ENCODE measurements around the gene MTA3.
"Not testable (repeated sequence)": the region's sequence is repeated elsewhere in the genome, so short reads cannot be mapped to it uniquely, and the experiment has no call there.

Gene MTA3

DNA sequence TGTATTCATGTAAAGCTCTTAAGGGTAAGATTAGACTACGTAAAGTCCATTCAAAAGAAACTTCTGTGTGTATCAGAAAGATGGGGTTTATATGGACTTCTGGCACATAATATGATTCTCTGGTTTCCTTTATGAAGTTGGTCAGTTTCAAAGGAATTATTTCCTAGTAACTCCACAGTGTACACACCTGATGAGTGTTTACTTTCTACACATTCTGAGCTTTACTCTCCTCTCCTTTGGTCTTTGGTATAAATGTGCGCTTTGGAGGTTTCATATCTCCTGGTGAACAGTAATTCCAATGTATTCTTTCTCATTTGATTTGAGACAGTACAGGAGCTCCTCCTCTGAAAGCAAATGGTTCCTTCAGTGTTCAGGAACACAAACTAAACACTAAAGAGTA is 107.4 kb downstream of the MTA3 start:
- DNase-seq = no peak

DNA sequence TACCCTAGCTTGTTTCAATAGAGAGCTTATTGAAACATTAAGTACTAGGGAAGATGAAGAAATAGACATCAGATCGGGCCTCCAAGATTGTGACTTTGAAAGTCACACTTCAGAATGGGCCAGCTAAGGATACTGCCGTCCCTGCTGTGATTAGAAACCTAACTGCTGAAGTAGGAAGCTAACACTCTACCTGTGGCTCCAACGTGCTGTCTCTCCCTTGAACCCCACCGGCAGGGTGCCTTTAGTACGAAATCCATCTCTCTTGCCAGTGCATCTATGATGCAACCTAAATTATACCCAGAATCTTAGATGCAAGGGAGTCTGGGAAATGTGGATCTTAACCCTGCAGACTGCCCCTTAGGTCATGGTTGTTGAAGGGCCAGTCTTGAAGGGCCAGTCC is 116.9 kb downstream of the MTA3 start:
- DNase-seq = no peak

DNA sequence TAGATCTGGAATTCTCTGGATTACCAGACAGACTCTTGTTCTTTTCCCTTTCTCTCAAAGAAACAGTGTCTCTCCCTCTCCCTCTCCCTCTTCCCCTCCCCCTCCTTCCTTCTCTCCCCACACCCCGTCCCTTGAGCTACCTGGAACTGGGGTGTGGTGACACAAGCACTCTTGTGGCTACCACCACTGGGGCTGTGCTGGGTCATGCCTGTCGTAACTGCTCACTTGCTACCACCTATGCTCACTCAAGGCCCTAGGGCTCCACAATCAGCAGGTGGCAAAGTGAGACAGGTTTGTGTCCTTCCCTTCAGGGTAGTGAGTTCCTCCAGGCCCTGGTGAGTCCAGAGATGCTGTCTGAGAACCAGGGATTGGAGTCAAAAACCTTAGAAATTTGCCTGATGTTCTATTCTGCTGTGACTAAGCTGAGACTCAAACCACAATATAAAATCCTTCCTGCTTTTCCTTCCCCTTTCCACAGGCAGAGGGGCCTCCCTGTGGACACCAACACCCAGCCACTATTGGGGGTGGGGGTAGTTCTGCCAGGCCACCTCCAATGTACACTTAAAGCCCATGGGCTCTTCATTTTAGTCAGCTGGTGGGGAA is 124.7 kb downstream of the MTA3 start:
- no peak for DNase-seq

DNA sequence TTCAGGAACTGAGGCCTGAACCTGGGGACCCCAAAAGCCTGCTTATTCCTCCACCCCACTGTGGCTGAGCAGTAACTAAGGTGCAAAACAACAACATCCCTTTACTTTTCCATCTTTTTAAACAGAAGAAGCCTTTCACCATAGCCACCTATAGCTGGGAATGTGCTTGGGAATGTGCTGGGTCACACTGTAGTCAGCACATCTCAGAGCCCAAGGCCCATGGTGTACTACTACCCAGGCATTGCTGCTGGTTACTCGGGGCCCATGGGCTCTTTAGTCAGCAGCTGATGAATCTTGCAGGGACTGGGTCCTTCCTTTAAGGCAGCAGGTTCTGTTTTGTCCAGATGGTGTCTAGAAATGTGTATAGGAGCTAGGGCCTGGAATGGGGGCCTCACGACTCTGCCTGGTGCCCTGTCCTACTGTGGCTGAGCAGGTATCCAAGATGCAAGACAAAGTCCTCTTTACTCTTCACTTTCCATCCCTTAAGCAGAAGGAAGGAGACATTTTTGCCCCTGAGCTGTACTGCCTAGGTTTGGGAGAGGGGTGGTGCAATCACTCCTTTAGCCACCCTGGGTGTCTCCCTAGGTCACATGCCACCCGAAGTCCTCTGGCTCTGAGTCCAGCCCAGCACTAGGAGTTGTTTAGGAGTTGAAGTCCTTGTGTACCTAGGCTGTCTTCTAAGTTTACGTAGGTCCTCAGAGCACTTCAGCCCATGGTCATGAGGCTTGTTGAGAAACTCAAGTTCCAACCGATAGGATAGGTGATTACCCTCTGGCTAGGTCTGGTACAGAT is 125.5 kb downstream of the MTA3 start:
- no peak for DNase-seq

DNA sequence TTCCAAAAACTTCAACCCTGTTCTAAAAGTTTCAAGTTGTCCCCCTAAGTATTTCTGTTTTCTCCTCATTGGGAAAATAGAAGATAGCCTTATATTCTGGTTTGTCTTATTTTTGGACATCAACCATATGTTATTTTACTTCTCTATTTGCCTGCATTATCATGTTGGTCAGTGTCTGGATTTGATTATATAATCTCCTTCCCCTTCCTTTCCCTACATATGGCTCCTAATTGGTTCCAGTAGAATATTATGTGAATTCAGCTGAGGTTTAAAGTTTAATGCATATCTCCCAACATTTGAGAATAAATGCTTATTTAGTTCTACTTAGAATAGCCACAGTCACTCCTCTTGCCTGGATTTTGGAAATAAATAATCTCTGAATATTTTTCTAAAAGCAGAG is 128.6 kb downstream of the MTA3 start:
- DNase-seq = no peak

DNA sequence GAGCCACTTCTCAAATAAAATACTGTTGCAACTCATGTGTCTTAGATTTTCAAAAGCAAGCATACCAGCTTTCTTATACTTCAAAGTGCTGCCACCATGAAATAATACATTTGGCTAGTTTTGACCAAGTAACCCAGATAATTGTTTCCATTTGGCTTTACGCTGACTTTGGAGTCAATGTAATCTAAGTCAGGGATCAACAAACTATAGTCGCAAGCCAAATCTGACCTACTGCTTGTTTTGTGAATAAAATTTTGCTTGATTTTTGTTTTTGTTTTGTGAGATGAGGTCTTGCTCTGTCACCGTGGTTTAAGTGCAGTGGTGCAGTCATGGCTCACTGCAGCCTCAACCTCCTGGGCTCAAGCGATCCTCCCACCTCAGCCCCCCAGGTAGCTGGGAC is 130.5 kb downstream of the MTA3 start:
- peak; percentile 13 for DNase-seq

DNA sequence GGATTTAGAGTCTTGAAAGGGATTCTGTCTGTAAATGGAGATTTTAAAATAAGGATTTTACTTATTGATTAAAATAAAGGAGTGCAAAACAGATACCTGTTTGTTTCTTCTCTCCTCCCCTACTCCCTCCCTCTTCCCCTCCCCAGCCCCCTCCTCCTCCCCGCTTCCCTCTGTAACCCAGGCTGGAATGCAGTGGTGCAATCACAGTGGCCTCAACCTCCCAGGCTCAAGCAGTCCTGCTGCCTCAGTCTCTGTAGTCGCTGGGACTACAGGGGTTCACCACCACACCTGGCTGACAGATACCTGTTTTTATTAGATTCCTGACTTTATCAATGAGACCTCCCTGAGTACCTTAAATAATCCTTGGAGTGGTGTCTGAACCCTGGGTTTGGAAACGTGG is 138.4 kb downstream of the MTA3 start:
- DNase-seq = no peak

DNA sequence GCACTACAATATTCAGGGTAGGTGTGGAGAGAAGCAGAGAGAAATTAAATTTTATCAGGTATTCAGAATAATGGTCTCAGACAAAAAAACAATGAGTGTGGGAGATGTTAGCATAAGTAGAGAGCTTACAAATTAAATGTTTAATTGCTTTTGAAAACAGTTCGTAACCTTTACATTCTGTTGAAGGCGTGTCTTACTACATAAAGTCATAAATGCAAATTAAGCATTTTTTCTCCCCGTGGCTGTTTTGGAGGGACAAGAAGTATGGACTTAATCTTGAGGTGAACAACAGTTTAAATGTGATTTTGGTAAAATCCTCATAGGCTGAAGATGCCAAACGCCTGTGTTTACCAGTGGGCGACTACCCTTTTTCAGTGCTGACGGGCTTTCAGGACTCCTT is 139.7 kb downstream of the MTA3 start:
- DNase-seq = no peak

GRCh38 chr2:42711896-42712295 is 143.5 kb downstream of the MTA3 start:
- no peak for DNase-seq

GRCh38 chr2:42712934-42713333 is 144.5 kb downstream of the MTA3 start:
- no peak for DNase-seq

- no peak for DNase-seq
Observed at GRCh38 chr2:42713920-42714319, 145.5 kb downstream of the MTA3 start.

GRCh38 chr2:42714686-42715085 is 146.3 kb downstream of the MTA3 start:
- DNase-seq = no peak

DNA sequence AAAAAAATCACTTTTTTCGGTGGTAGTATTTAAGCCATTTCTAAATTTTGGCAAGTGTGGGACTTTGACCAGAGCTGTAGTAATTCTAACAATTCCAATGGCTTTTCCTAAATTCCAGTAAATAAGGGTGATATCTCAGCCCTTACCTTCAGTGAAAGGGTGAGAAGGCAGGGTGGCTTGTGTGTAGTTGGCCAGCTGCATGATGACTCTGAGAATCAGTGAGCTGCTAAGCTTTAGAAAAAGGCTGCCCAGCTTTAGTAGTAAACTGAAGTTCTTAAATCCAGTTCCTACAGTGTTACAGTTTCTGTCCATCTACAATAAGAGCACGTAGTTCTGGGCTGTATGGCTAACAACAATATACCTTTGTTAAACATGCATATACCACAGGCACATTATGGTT is 153.5 kb downstream of the MTA3 start:
- DNase-seq = no peak

DNA sequence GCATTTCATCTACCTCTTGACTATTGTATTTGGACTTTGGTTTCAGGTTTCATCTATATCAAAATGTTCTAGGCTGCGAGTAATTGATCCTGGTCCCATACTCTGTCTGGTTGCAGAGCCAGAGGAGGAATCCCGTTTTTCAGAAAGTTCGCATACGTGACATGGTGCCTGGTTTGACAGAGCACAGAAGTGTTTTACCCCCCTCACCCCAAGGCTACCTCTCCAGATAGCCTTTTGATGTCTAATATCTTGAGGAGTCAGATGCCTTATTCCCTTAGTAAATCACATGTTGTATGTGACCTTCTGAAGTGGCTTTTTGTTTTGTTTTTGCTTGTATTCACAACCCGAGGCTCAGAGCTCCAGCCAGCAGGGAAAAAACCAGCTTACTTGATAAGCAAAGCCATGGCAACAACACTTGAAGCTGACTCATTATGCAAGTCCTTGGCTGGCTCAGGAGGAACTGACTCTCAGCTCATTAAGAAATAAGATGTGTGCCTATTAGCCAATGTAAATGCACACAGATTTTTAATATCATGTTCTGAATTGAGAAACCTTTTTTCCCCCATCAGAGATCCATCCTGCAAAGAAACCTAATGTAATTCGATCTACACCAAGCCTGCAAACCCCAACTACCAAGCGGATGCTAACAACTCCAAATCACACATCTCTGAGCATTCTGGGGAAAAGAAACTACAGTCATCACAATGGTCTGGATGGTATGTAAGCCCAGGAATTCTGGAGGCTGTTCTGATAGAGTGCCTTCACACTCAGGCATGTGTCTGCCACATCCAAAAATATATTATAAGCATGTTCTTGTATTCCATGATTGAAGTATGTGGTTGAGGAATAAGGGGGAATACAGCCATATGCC is 154.1 kb downstream of the MTA3 start:
- DNase-seq = peak; percentile 5

DNA sequence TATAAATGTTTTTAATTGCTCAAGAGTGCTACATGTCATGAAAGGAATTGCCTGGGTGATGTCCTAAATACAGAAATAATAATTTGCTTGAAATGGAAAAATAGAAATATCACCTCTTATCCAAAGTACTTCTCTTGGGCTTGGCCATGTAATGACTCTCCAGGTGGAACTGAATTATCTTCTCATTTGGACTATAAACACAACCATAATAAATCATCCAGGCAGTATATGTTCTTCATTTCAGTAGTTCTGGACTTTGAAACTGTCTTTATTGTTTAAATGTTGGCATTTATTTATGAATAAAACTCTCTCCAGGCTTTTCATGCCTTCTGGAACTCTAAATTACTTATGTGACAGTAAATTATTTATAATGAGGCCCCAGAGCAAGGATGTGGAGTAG is 155.0 kb downstream of the MTA3 start:
- no peak for DNase-seq

- no peak for DNase-seq
Observed at GRCh38 chr2:42724886-42725285, 156.5 kb downstream of the MTA3 start.

GRCh38 chr2:42725657-42726056 is 157.2 kb downstream of the MTA3 start:
- DNase-seq = no peak

- no peak for DNase-seq
Observed at GRCh38 chr2:42726680-42727079, 158.2 kb downstream of the MTA3 start.

DNA sequence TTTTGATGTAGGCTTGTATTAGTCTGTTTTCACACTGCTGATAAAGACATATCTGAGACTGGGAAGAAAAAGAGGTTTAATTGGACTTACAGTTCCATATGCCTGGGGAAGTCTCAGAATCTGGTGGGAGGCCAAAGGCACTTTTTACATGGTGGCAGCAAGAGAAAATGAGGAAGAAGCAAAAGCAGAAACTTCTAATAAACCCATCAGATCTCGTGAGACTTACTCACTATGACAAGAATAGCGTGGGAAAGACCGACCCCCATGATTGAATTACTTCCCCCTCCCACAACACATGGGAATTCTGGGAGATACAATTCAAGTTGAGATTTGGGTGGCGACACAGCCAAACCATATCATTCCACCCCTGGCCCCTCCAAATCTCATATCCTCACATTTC is 162.9 kb downstream of the MTA3 start:
- DNase-seq = not testable (repeated sequence)

GRCh38 chr2:42733852-42734251 is 165.4 kb downstream of the MTA3 start:
- no peak for DNase-seq

DNA sequence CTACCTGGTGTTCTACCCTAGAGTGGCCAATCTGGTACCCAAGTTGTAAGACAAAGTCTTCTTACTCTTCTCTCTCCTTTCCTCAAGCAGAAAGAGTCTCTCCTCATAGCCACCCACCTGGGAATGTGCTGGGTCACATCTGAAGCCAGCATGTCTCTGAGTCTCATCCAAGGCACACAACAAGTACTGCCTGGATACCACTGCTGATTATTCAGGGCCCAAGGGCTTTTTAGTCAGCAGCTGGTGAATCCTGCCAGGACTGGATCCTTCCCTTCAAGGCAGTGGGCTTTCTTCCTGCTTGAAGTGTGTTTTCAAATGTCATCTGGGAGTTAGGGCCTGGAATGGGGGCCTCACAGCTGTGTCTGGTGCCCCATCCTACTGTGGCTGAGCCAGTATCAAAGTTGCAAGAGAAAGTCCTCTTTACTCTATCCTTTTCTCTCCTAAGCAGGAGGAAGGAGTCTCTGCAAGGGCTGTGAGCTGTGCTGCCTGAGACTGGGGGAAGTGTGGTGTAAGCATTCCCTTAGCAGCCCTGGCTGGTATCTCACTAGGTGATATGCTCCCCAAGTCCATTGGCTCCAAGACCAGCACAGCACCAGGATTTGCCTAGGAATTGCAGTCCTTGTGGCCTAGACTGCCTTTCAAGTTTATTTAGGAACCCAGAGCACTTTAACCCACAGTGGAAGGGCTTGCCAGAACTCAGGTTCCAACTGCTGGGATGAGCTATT is 168.3 kb downstream of the MTA3 start:
- no peak for DNase-seq

DNA sequence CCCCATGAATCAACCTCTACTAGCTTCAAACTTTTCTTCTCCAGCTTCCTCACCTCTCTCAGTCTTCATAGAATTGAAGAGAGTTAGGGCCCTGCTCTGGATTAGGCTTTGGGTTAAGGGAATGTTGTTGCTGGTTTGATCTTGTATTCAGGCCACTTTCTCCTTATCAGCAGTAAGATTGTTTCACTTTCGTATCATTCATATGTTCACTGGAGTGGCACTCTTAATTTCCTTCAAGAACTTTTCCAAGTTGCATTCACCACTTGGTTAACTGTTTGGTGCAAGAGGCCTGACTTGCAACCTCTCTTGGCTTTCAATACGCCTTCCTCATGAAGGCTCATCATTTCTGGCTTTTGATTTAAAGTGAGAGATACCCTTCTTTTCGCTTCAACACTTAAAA is 172.7 kb downstream of the MTA3 start:
- DNase-seq = no peak

All from NCI-H2227 treated with DMSO at 0.1 percent for 48 hours (cell line).